GM19468 (cell line): ENCODE results near the gene SAMM50.

Experiments used
- ATAC-seq: cut with Tn5 transposase; IDR thresholded peaks from one replicate; pipeline ENCODE4 v1.9.1; 2021; ENCODE audit warnings: mild to moderate bottlenecking, moderate library complexity, moderate number of reproducible peaks; ENCODE audit not compliant: unreplicated experiment; ENCODE audit errors: extremely low read depth

SAMM50 gene

GRCh38 chr22:43944670-43945430 is 10.4 kb upstream of the SAMM50 start:
- no peak for ATAC-seq

- no peak for ATAC-seq
Measured at GRCh38 chr22:43945632-43946383, 9.4 kb upstream of the SAMM50 start.

GRCh38 chr22:43946384-43946667 is 8.9 kb upstream of the SAMM50 start:
- ATAC-seq: no peak

- no peak for ATAC-seq
Measured at GRCh38 chr22:43948836-43949406, 6.3 kb upstream of the SAMM50 start.

GRCh38 chr22:43951391-43951790 is 3.9 kb upstream of the SAMM50 start:
- ATAC-seq: no peak

GRCh38 chr22:43951966-43952365 is 3.3 kb upstream of the SAMM50 start:
- ATAC-seq: no peak

- ATAC-seq: no peak
Measured at GRCh38 chr22:43953988-43954785, 1.1 kb upstream of the SAMM50 start.

GRCh38 chr22:43955883-43956782 is 891 bp downstream of the SAMM50 start:
- no peak for ATAC-seq

- ATAC-seq: no peak
Measured at GRCh38 chr22:43956805-43957463, 1.7 kb downstream of the SAMM50 start.

- no peak for ATAC-seq
Measured at GRCh38 chr22:43957871-43958270, 2.6 kb downstream of the SAMM50 start.

- ATAC-seq: no peak
Measured at GRCh38 chr22:43964314-43964857, 9.1 kb downstream of the SAMM50 start.

GRCh38 chr22:43967069-43967468 is 11.8 kb downstream of the SAMM50 start:
- ATAC-seq: no peak

GRCh38 chr22:43968614-43969013 is 13.4 kb downstream of the SAMM50 start:
- no peak for ATAC-seq

GRCh38 chr22:43969021-43969878 is 14.0 kb downstream of the SAMM50 start:
- ATAC-seq: no peak

GRCh38 chr22:43969989-43970755 is 14.9 kb downstream of the SAMM50 start:
- ATAC-seq: no peak

- ATAC-seq: no peak
Measured at GRCh38 chr22:43971112-43971511, 15.9 kb downstream of the SAMM50 start.

- no peak for ATAC-seq
Measured at GRCh38 chr22:43972931-43973462, 17.8 kb downstream of the SAMM50 start.
